GM12875 (cell line): ENCODE data around the gene TAF1B.
A peak's percentile ranks its signal among the peaks of the same experiment; 100 is the strongest.
"Not testable (repeated sequence)": the region's sequence is repeated elsewhere in the genome, so short reads cannot be mapped to it uniquely, and the experiment has no call there.

Experiments
- H3K4me3 ChIP-seq: one replicate; pipeline ENCODE4 v1.5.1; 2011; ENCODE audit warnings: low read depth, low read length, control low read depth
- TF ChIP-seq, protein P1 (sequence below): IDR thresholded peaks from 2 replicates; pipeline ENCODE4 v1.5.1; 2011; ENCODE audit warnings: low read depth, mild to moderate bottlenecking, control low read depth, inconsistent platforms, low read length, moderate library complexity, borderline replicate concordance; ENCODE audit not compliant: insufficient read depth

Gene TAF1B

DNA sequence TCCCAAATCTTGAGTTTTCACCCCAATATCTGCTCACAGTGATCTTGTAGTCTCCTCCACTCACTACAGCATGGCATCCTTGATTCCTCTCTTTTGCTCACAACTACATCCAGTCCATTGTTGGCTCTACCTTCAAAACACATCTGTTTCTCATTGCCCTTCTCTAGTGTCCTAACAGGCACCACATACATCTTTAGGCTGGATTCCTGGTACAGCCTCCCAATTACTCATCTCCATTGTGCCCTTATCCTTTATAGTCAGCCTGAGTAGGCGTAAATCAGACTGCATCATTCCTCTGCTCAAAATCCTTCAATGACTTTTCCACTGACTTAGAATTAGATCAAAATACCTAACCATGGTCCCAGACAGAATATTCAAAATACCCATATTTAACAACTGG, 10.7 kb upstream of the TAF1B start:
- TF ChIP-seq, protein P1, sequence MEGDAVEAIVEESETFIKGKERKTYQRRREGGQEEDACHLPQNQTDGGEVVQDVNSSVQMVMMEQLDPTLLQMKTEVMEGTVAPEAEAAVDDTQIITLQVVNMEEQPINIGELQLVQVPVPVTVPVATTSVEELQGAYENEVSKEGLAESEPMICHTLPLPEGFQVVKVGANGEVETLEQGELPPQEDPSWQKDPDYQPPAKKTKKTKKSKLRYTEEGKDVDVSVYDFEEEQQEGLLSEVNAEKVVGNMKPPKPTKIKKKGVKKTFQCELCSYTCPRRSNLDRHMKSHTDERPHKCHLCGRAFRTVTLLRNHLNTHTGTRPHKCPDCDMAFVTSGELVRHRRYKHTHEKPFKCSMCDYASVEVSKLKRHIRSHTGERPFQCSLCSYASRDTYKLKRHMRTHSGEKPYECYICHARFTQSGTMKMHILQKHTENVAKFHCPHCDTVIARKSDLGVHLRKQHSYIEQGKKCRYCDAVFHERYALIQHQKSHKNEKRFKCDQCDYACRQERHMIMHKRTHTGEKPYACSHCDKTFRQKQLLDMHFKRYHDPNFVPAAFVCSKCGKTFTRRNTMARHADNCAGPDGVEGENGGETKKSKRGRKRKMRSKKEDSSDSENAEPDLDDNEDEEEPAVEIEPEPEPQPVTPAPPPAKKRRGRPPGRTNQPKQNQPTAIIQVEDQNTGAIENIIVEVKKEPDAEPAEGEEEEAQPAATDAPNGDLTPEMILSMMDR: no peak
- H3K4me3 ChIP-seq: no peak overlapping the region

DNA sequence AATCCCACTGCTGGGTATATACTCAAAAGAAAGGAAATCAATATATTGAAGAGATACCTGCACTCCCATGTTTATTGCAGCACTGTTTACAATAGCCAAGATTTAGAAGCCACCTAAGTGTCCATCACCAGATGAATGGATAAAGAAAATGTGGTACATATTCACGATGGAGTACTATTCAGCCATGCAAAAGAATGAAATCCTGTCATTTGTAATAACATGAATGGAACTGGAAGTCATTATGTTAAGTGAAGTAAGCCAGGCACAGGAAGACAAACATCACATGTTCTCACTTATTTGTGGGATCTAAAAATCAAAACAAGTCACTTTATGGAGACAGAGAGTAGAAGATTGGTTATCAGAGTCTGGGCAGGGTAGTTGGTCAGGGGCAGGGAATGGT, 8.2 kb upstream of the TAF1B start:
- not testable (repeated sequence) for H3K4me3 ChIP-seq

DNA sequence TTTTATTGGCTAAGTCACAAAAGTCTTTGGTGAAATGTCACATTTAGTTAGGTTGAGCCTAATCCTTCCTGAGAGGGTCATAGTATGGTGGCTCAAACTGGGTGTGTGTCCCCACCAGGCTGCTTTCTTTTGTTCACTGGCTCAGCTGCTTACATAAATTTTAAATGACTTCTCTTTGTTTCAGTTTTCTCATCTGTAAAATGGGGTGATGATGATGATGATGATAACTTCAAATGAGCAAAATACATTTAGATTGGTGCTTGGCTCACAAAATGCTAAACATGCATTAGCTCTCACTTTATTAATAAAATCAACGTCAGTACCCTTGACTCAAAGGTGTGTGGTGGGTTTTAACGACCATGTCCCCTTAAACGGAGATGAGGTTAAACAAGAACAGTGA, 7.2 kb upstream of the TAF1B start:
- TF ChIP-seq, protein P1: no peak
- H3K4me3 ChIP-seq: no peak overlapping the region

DNA sequence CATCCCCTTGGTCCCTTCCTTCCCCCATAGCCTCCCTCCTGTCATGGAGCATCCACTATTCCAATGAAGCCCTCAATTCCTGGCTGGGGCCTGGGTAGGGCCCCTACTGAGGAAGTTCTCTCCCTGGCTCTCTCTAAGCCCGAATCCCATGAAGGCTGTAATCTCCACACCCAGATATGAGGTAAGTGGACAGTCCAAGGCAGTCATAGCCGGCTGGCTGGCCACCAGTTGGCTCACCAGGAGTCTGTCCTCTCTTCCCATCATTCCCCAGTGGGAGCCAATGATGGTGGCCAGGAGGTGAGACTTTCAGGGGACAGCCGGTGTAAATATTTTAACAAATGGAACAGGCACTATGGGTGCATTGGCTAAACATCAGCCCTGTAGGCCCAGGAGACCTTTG, 6.8 kb upstream of the TAF1B start:
- TF ChIP-seq, protein P1: no peak

DNA sequence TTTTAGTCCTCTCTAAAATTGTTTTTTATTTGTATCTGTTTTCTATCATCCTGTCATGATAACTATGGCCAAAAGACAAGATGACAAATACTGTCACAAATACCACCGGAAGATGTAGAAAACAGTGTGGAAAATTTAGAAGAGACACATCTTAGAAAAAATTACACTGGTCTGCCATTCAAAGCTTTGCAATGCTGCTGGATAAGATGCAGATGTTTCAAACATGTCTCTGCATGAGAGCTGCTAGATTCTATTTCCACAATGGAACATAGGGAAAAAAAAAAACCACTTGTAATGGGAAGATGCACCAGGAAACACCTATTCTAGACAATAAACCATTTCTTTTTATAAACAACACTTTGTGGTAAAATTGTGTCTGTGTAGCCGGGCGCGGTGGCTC, 5.8 kb upstream of the TAF1B start:
- H3K4me3 ChIP-seq: no peak overlapping the region
- TF ChIP-seq, protein P1: no peak

More for the DNA sequence above, 6.8 kb upstream of the TAF1B start:
- H3K4me3 ChIP-seq: no peak overlapping the region

DNA sequence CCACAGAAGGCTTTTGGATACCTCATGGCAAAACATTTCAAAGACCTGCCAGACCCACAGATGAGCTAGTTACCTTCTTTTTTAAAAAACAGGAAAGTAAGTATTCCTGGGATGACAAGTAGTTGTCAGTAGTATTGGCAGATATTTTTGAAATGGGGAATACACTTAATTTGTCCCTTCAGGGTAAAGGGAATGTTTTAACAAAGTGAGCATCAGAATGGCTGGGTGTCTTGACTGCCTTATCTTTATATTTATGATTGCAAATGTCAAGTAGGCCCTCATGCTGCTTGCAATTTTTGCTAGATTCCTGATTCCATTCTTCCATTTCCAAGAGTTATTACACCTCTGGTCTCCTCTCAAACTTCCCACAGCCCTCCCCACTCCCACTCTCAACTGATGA, 4.9 kb upstream of the TAF1B start:
- H3K4me3 ChIP-seq: no peak overlapping the region
- TF ChIP-seq, protein P1: no peak

DNA sequence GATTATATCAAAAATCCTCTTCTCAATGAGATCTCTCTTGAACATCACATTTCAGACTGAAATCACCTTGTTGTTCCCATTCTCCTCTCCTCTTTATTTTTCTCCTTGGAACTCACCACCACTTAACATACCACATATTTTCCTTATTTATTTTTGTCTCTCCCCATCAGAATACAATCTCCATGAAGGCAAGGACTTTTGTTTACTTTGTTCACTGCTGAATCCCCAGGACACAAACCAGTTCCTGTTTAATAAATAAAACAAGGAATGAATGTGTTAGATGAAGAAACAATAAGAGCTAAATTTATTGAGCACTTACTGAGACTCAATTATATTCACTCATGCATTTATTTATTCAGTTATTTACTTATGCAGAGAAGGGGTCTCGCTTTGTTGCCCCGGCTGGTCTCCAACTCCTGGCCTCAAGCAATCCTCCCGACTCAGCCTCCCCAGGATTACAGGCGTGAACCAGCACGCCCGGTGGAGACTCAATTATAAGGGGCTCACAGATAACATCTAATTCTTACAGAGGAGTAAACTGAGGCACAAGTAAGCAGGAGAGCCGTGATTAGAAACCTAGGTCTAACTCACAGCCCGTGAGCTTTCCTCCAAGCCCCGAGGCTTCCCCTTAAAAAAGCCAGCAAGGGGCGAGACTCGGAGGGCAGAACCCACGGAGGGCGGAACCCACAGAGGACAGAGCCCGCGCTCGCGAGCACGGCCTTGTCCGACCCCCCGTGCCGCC, 616 bp upstream of the TAF1B start:
- TF ChIP-seq, protein P1: no peak

More for the DNA sequence above, 616 bp upstream of the TAF1B start:
- H3K4me3 ChIP-seq: peak overlapping the region; percentile 72
